CD4-positive, alpha-beta T cell treated with Interleukin-12 subunit alpha and Interleukin-12 subunit beta, for 1 hour (primary cell): ENCODE results near the gene STRIP1.

ENCODE experiments used
- DNase-seq: peaks from one replicate; pipeline ENCODE4 v3.0.0-alpha.2; 2020

STRIP1 gene

GRCh38 chr1:110053552-110054428 lies 19.4 kb downstream of the STRIP1 start:
- DNase-seq = peak; percentile 63

GRCh38 chr1:110055493-110056284 lies 21.3 kb downstream of the STRIP1 start:
- DNase-seq = no peak

- no peak for DNase-seq
Measured at GRCh38 chr1:110056285-110056683, 21.9 kb downstream of the STRIP1 start.

- DNase-seq = no peak
Measured at GRCh38 chr1:110056776-110057175, 22.4 kb downstream of the STRIP1 start.

- DNase-seq = no peak
Measured at GRCh38 chr1:110057963-110058518, 23.6 kb downstream of the STRIP1 start.

- DNase-seq = no peak
Measured at GRCh38 chr1:110058591-110058990, 24.2 kb downstream of the STRIP1 start.

- DNase-seq = no peak
Measured at GRCh38 chr1:110059133-110059863, 24.9 kb downstream of the STRIP1 start.

GRCh38 chr1:110060034-110060661 lies 25.7 kb downstream of the STRIP1 start:
- peak; percentile 68 for DNase-seq

GRCh38 chr1:110060662-110061060 lies 26.2 kb downstream of the STRIP1 start:
- DNase-seq = no peak

- DNase-seq = no peak
Measured at GRCh38 chr1:110061341-110061740, 26.9 kb downstream of the STRIP1 start.

GRCh38 chr1:110062612-110063011 lies 28.2 kb downstream of the STRIP1 start:
- DNase-seq = no peak

- no peak for DNase-seq
Measured at GRCh38 chr1:110063781-110064180, 29.4 kb downstream of the STRIP1 start.

- DNase-seq = no peak
Measured at GRCh38 chr1:110064576-110065337, 30.3 kb downstream of the STRIP1 start.

- no peak for DNase-seq
Measured at GRCh38 chr1:110065841-110066240, 31.4 kb downstream of the STRIP1 start.

- no peak for DNase-seq
Measured at GRCh38 chr1:110067479-110067892, 33.1 kb downstream of the STRIP1 start.

GRCh38 chr1:110067893-110068645 lies 33.6 kb downstream of the STRIP1 start:
- no peak for DNase-seq

GRCh38 chr1:110068646-110069403 lies 34.4 kb downstream of the STRIP1 start:
- DNase-seq = peak; percentile 17

GRCh38 chr1:110069404-110070281 lies 35.2 kb downstream of the STRIP1 start:
- DNase-seq = no peak

GRCh38 chr1:110070282-110070669 lies 35.9 kb downstream of the STRIP1 start:
- DNase-seq = no peak
